Endothelial cell of umbilical vein (primary cell): ENCODE results near the gene SP100. TPM values are rescaled to one million over a fixed set of nuclear protein-coding genes. Genes with fewer than 3 reads are reported as not detected.

Experiments
- BruUV-seq: library from RNA; stranded (reverse); fragments of 400-500 nt; replicated peaks from 2 replicates; lab custom pipeline; 2021; lab: Mats Ljungman, UMichigan
- CTCF ChIA-PET: fragments of 300-600, 350-600 bp; sonication (Branson Sonifier 250); formaldehyde crosslinking; loops from one replicate; lab custom pipeline; 2021; ENCODE audit warnings: antibody characterized with exemption, inconsistent platforms; lab: Charles Lee
- POLR2A ChIA-PET: fragments of 300-600, 350-600 bp; sonication (Branson Sonifier 250); formaldehyde crosslinking; loops from one replicate; lab custom pipeline; 2021; ENCODE audit warnings: antibody characterized with exemption, inconsistent platforms; lab: Charles Lee
- DNase-seq: peaks from one replicate; pipeline ENCODE4 v3.0.0-alpha.2; 2011; ENCODE audit warnings: low read depth, low spot score
- FAIRE-seq: peaks from 2 replicates; lab custom pipeline; 2011; peaks lifted over from hg19 to GRCh38; lab: Jason Lieb, UNC
- H2AFZ ChIP-seq: 2 replicates; pipeline ENCODE4 v1.6.0; 2012; ENCODE audit warnings: low read depth, low read length, control low read depth, inconsistent platforms
- H3K27ac ChIP-seq: 2 replicates; pipeline ENCODE4 v1.5.1; 2011; ENCODE audit warnings: low read depth, mild to moderate bottlenecking, control low read depth, low read length, moderate library complexity; ENCODE audit not compliant: insufficient read depth
- H3K27me3 ChIP-seq, 2 experiments: 2 replicates each; pipeline versions ENCODE4 v1.6.0 to v1.6.1; 2011; ENCODE audit warnings: low read length in 2 of 2, mixed read lengths in 1 of 2; ENCODE audit not compliant: control insufficient read depth in 2 of 2, insufficient read depth in 2 of 2
- H3K36me3 ChIP-seq, 2 experiments: 2 replicates in 1 of 2; 3 replicates in 1 of 2; pipeline ENCODE4 v1.5.1; 2011; ENCODE audit warnings: low read length in 2 of 2, mild to moderate bottlenecking in 1 of 2, moderate library complexity in 1 of 2; ENCODE audit not compliant: control insufficient read depth in 2 of 2, insufficient read depth in 2 of 2; ENCODE audit errors: extremely low read depth in 1 of 2
- H3K4me1 ChIP-seq: 3 replicates; pipeline ENCODE4 v1.5.1; 2011; ENCODE audit warnings: mild to moderate bottlenecking, low read length; ENCODE audit not compliant: control insufficient read depth, insufficient read depth; ENCODE audit errors: extremely low read depth
- H3K4me2 ChIP-seq: 2 replicates; pipeline ENCODE4 v1.6.1; 2011; ENCODE audit warnings: low read length, control low read depth, mixed read lengths; ENCODE audit not compliant: insufficient read depth
- H3K4me3 ChIP-seq, 3 experiments: fragments of 200-600 bp in 1 of 3; sonication (generic), shearing (Covaris generic) in 1 of 3; replicated peaks in 1 of 3; 2 replicates each; pipeline ENCODE4 v1.5.1; 2011 to 2016; ENCODE audit warnings: control low read depth in 3 of 3, low read length in 3 of 3, mild to moderate bottlenecking in 2 of 3, inconsistent platforms in 1 of 3, low read depth in 1 of 3, moderate library complexity in 1 of 3; ENCODE audit not compliant: insufficient read depth in 1 of 3
- H3K79me2 ChIP-seq: 2 replicates; pipeline ENCODE4 v1.6.0; 2012; ENCODE audit warnings: low read length, inconsistent platforms; ENCODE audit not compliant: control insufficient read depth, insufficient read depth
- H3K9ac ChIP-seq: replicated peaks from 2 replicates; pipeline ENCODE3; 2011; ENCODE audit warnings: low read length, control low read depth; ENCODE audit not compliant: insufficient read depth; ENCODE audit errors: extremely low read depth
- H3K9me1 ChIP-seq: replicated peaks from 3 replicates; pipeline ENCODE4 v1.6.0; 2011; ENCODE audit warnings: mild to moderate bottlenecking, low read length; ENCODE audit not compliant: control insufficient read depth, insufficient read depth; ENCODE audit errors: extremely low read depth
- H3K9me3 ChIP-seq: replicated peaks from 2 replicates; pipeline ENCODE4 v1.5.1; 2012; ENCODE audit warnings: low read length, inconsistent platforms; ENCODE audit not compliant: control insufficient read depth, insufficient read depth
- H4K20me1 ChIP-seq: replicated peaks from 2 replicates; pipeline ENCODE3; 2011; ENCODE audit warnings: mild to moderate bottlenecking, low read length; ENCODE audit not compliant: control insufficient read depth, insufficient read depth; ENCODE audit errors: extremely low read depth
- EZH2 ChIP-seq: IDR thresholded peaks from 2 replicates; pipeline ENCODE4 v1.6.1; 2012; ENCODE audit warnings: borderline replicate concordance, low read depth, mild to moderate bottlenecking, moderate library complexity, low read length, inconsistent platforms; ENCODE audit not compliant: severe bottlenecking
- FOS ChIP-seq: IDR thresholded peaks from 2 replicates; pipeline ENCODE4 v1.6.1; 2011; ENCODE audit warnings: mild to moderate bottlenecking, low read length, moderate library complexity, borderline replicate concordance; ENCODE audit not compliant: insufficient read depth
- GATA2 ChIP-seq: IDR thresholded peaks from 2 replicates; pipeline ENCODE4 v1.7.0; 2011; ENCODE audit warnings: low read depth, mild to moderate bottlenecking, moderate library complexity, mixed read lengths, low read length; ENCODE audit not compliant: insufficient read length, insufficient read depth
- JUN ChIP-seq: IDR thresholded peaks from 2 replicates; pipeline ENCODE4 v1.6.1; 2011; ENCODE audit warnings: borderline replicate concordance, low read depth; ENCODE audit not compliant: insufficient read length, insufficient read depth
- MYC ChIP-seq: IDR thresholded peaks from one replicate; pipeline ENCODE4 v1.6.1; 2011; ENCODE audit warnings: mild to moderate bottlenecking, low read depth, low read length
- POLR2AphosphoS5 ChIP-seq: IDR thresholded peaks from 2 replicates; pipeline ENCODE4 v1.6.1; 2012; ENCODE audit warnings: low read depth, mild to moderate bottlenecking, control low read depth, low read length, moderate library complexity; ENCODE audit not compliant: insufficient read depth
- dilution Hi-C: fragments of 300-500 bp; cut with MboI; formaldehyde crosslinking; loops from one replicate; pipeline ENCODE4 v1.15.0; 2019; ENCODE audit warnings: low sequenced_read_pairs; ENCODE audit not compliant: extremely low pct_ligation_motif_present
- intact Hi-C: fragments of 100-400 bp; cut with micrococcal nuclease; formaldehyde crosslinking; loops from one replicate; pipeline ENCODE4 v1.10.0; 2022
- polyA plus RNA-seq, 4 experiments: library from polyadenylated mRNA; depleted of rRNA in 3 of 4; stranded (reverse) in 3 of 4; unstranded in 1 of 4; fragments of >200 nt; gene quantifications; 2 replicates each; pipeline versions ENCODE4 v1.2.1 to v1.2.3, GENCODE V29; 2011 to 2012; ENCODE audit warnings: missing spikeins in 1 of 4
- total RNA-seq: library from RNA; stranded (reverse); gene quantifications from 2 replicates; pipeline ENCODE4 v1.2.3, GENCODE V29; 2021

SP100 gene
- total and polyA plus RNA-seq, 2 donors (not counting 3 experiments of a cell fraction or from before 2014, with no cell fraction given), result 33.7 to 108 TPM

DNA sequence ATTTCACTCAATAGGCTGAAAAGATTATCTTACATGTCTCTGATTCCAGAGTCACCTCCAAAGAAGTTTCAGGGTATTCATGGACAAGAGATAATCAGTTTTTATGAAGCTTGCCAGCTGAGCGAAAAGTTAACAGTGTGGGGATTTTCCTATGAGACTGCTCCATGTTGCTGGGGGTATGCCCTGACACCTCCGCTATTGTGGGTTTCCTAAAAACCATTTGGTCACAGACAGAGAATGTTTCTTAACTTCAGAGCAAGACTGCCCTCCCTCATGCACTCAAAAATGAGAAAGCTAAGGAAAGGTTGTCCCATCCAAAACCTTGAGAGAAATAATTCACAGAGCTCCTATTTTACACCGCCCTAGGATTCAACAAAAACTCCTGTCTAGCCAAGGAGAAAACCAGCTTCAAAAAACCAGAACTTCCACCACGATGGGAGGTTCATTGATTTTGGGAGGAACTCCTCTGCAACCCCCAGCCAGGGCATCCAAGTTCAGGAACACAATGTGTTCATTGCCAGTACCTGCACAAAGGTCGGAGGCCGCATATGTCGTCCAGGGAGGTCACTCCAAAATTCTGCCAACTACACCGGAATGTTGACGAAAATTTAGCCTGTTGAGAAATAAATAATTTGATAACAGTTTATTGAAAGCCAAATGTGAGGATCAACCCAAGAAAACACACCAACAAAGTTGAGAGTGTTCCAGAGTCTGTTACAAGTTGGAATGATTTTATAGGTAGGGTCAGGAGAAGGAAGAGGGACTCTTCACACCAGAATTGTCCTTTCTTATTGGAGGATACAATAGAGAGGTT, 104.3 kb downstream of the SP100 start:
- DNase-seq (no peak), FAIRE-seq (no peak)
- H3K27ac ChIP-seq, result no peak overlapping the region
- TF ChIP-seq FOS (no peak), EZH2 (no peak), POLR2AphosphoS5 (no peak), MYC (no peak), JUN (no peak), GATA2 (no peak)
- H3K4me1 ChIP-seq, result no peaks in the 10 kb centered on the region
- H3K36me3 ChIP-seq, result no peaks in the 10 kb centered on the region
- H3K9me1 ChIP-seq, result no peaks in the 10 kb centered on the region
- H3K9ac ChIP-seq, result no peak overlapping the region
- CTCF ChIA-PET, result no interaction called here
- intact Hi-C loops (no loop called here), dilution Hi-C loops (no loop called here)
- no TSS peak for BruUV-seq
- H2AFZ ChIP-seq, result no peak overlapping the region
- no peak overlapping the region for H3K4me2 ChIP-seq
- H3K4me3 ChIP-seq, result no peak overlapping the region
- POLR2A ChIA-PET, result no interaction called here
- H3K79me2 ChIP-seq, result no peaks in the 10 kb centered on the region
- no peaks in the 10 kb centered on the region for H4K20me1 ChIP-seq
- peaks cover 3% of the 10 kb centered on the region for H3K9me3 ChIP-seq
- no peaks in the 10 kb centered on the region for H3K27me3 ChIP-seq

DNA sequence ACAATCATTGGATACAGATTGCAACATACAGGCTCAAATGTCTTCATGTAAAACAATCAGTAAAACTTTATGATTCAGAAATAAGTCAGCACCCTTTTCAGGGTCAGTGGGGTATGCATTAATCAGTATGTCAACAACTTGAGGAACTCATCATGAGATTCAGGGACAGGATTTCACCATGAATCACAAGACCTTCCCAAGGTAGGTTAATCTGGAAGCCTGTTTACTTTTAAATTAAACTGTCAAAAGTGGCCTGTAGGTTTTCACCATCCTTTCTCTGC, 104.8 kb downstream of the SP100 start:
- intact Hi-C loops (no loop called here), dilution Hi-C loops (no loop called here)
- CTCF ChIA-PET, result no interaction called here
- H3K36me3 ChIP-seq, result no peaks in the 10 kb centered on the region
- H3K9me3 ChIP-seq, result peaks cover 3% of the 10 kb centered on the region
- no peak for DNase-seq
- no TSS peak for BruUV-seq
- H4K20me1 ChIP-seq, result no peaks in the 10 kb centered on the region
- H3K4me1 ChIP-seq, result no peaks in the 10 kb centered on the region
- POLR2A ChIA-PET, result no interaction called here
- peak; percentile 12 for FAIRE-seq
- no peak overlapping the region for H3K4me2 ChIP-seq
- TF ChIP-seq FOS, result peak; percentile 37
- no peak for TF ChIP-seq POLR2AphosphoS5
- H3K9me1 ChIP-seq, result no peaks in the 10 kb centered on the region
- H3K79me2 ChIP-seq, result no peaks in the 10 kb centered on the region
- no peaks in the 10 kb centered on the region for H3K27me3 ChIP-seq
- no peak overlapping the region for H3K27ac ChIP-seq
- no peak overlapping the region for H3K4me3 ChIP-seq
- H3K9ac ChIP-seq, result no peak overlapping the region
- no peak overlapping the region for H2AFZ ChIP-seq
